ENCODE data around the gene DDX39B.

Gene DDX39B

GRCh38 chr6:31546958-31547726 lies 5.3 kb upstream of the DDX39B start, which contains the start of gene NFKBIL1:
Gene NFKBIL1 (plus strand): TSS chr6:31547608. CDS start chr6:31547695, 87 bp downstream.
- peak; percentile 97 for DNase-seq

GRCh38 chr6:31546339-31546957 lies 4.6 kb upstream of the DDX39B start, which contains the start of gene ATP6V1G2:
Gene ATP6V1G2 (minus strand): TSS chr6:31546608. CDS start chr6:31546559, 49 bp downstream.
- peak; percentile 86 for DNase-seq

DNA sequence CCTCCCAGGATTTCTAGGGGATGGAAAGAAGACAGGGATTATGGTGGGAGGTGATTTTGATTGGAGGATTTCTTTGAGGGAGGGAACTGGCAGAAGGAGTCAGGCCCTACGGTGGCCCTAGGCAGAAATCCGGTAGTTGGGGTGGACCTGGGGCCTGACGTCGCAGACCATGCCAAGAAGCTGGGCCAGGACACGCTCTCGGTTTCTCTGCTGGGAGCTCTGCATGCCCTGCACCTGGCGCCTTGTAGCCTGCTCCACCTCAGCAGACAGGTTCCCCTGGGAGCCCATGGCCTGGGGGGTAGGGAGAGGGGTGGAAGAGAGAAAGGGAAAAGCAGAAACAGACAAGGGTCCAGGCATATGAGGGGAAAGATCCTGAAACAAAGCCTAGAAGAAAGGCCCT lies 3.5 kb upstream of the DDX39B start:
- DNase-seq = no peak

GRCh38 chr6:31544676-31545075 lies 2.9 kb upstream of the DDX39B start:
- no peak for DNase-seq

DNA sequence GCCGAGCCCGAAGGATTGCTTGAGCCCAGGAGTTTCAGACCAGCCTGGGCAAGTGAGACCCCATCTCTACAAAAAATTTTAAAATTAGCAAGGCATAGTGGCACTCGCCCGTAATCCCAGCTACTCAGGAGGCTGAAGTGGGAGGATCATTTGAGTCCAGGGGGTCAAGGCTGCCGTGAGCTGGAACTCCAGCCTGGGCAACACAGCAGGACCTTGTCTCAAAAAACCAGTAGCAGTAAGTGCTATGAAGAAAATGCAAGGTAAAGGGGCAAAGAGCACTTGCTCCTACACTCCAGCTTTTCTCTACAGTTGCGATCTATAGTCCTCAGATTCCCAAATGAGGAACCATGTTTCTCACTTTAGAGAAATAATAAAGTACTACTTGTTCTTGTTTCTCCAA lies 1.8 kb upstream of the DDX39B start:
- DNase-seq = no peak

GRCh38 chr6:31541059-31541657 lies 645 bp downstream of the DDX39B start:
- DNase-seq = peak; percentile 62

- DNase-seq = no peak
Observed at GRCh38 chr6:31540640-31541039, 1.2 kb downstream of the DDX39B start.

GRCh38 chr6:31538805-31539400 lies 2.9 kb downstream of the DDX39B start:
- no peak for DNase-seq

- no peak for DNase-seq
Observed at GRCh38 chr6:31535538-31536324, 6.1 kb downstream of the DDX39B start.

- no peak for DNase-seq
Observed at GRCh38 chr6:31534521-31535040, 7.2 kb downstream of the DDX39B start.

DNA sequence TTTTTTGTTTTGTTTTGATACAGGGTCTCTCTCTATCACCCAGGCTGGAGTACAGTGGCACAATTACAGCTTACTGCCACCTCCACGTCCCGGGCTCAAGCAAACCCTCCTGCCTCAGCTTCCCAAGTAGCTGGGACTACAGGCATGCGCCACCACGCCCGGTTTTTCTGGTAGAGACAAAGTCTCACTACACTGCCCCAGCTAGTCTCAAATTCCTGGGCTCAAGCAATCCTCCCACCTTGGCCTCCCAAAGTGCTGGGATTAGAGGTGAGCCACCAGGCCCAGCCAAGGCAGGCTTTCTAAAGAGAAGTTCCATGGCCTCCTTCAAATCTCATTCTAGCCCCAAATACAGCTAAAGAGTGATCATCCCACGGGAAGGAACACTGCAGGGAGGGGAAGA lies 7.8 kb downstream of the DDX39B start:
- DNase-seq = no peak

- DNase-seq = no peak
Observed at GRCh38 chr6:31533455-31533841, 8.4 kb downstream of the DDX39B start.

GRCh38 chr6:31532644-31533454 lies 9.0 kb downstream of the DDX39B start:
- no peak for DNase-seq

- DNase-seq = no peak
Observed at GRCh38 chr6:31531771-31532643, 9.8 kb downstream of the DDX39B start.

DNA sequence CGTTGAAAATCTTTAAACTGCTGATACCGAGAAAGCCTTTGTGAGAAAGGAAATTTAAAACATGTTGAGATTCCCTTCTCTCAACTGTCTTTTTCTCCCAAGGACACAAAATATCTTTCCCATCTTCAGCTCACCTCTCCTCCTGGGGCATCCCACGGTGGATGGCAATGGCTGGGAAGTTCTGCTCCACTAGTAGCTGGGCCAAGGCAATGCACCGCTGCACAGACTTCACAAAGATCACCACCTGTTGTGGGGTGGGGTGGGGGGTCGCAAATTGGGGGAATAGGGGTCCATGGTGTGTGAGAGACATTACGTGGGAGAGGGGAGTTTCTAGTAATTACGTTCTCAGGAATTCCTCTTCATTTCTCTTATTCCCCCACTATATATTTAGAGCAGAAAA lies 10.6 kb downstream of the DDX39B start:
- DNase-seq = no peak

DNA sequence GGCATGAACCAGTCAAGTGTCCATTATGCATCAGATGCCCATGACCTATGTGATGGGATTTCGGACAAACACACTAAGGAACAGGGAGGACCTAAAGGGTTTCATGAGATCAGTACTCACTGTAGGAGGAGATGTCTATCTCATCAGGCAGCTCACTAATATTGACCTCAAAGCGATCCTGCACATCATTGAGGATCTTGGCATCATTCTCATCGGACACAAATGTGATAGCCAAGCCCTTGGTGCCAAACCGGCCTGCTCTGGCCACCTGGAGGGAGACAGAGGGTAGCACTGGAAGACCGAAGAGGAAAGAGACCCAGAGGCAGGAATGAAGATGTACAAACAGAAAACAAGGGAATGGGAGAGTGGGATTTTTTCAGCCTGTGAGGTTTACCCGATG lies 11.1 kb downstream of the DDX39B start:
- no peak for DNase-seq

- DNase-seq = no peak
Observed at GRCh38 chr6:31529329-31530150, 12.3 kb downstream of the DDX39B start.

DNA sequence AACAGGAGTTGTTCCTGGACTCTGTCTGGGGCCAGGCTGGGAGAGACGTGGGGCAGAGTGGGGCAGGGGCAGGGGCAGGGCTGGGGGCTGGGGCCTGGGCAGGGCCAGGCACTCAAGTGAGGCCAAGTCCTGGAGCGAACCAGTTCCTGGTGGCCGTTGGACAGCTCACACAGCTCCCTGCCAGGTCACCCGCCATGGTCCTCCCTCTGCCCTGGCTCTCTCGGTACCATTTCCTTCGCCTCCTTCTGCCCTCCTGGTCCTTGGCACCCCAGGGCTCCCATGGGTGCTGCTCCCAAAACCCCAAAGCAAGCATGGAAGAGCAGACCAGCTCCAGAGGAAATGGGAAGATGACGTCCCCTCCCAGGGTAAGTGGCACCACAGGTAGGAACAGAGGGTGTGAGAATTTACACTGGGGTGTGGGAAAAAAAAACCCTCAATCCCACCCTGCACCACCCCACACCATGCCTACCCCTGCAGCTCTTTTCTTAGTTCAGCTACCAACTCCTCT lies 12.9 kb downstream of the DDX39B start, which contains the start of gene MCCD1:
MCCD1 (plus strand) TSS at position 142 of the 508 bp plus-strand sequence; CDS start at position 195, 53 bp downstream.
- DNase-seq = no peak

GRCh38 chr6:31528307-31528777 lies 13.5 kb downstream of the DDX39B start:
- DNase-seq = no peak

Data from MV-4-11 (cell line).